GM21360 (cell line): ENCODE data around the gene TEX19.

Experiments used
- ATAC-seq: cut with Tn5 transposase; IDR thresholded peaks from one replicate; pipeline ENCODE4 v1.9.1; 2021; ENCODE audit warnings: mild to moderate bottlenecking, moderate library complexity; ENCODE audit not compliant: unreplicated experiment

Gene TEX19

GRCh38 chr17:82321947-82322466 is 37.0 kb upstream of the TEX19 start:
- ATAC-seq = no peak

- no peak for ATAC-seq
Observed at GRCh38 chr17:82322526-82323453, 36.3 kb upstream of the TEX19 start.

- no peak for ATAC-seq
Observed at GRCh38 chr17:82323514-82324234, 35.4 kb upstream of the TEX19 start.

- ATAC-seq = no peak
Observed at GRCh38 chr17:82324566-82325285, 34.3 kb upstream of the TEX19 start.

GRCh38 chr17:82325286-82326180 is 33.5 kb upstream of the TEX19 start:
- ATAC-seq = no peak

- ATAC-seq = no peak
Observed at GRCh38 chr17:82327289-82327688, 31.8 kb upstream of the TEX19 start.

GRCh38 chr17:82327757-82328140 is 31.3 kb upstream of the TEX19 start:
- no peak for ATAC-seq

GRCh38 chr17:82328141-82328993 is 30.7 kb upstream of the TEX19 start:
- no peak for ATAC-seq

- no peak for ATAC-seq
Observed at GRCh38 chr17:82328994-82329507, 30.0 kb upstream of the TEX19 start.

GRCh38 chr17:82329683-82330321 is 29.2 kb upstream of the TEX19 start:
- no peak for ATAC-seq

- no peak for ATAC-seq
Observed at GRCh38 chr17:82330322-82331239, 28.5 kb upstream of the TEX19 start.

- ATAC-seq = no peak
Observed at GRCh38 chr17:82331345-82331939, 27.6 kb upstream of the TEX19 start.

- no peak for ATAC-seq
Observed at GRCh38 chr17:82332669-82333278, 26.3 kb upstream of the TEX19 start.

GRCh38 chr17:82333279-82334171 is 25.5 kb upstream of the TEX19 start, which contains the start of gene SECTM1:
SECTM1 (minus strand) TSS chr17:82333766; CDS start chr17:82327240, 6,526 bp downstream.
- ATAC-seq = no peak

GRCh38 chr17:82334204-82334621 is 24.8 kb upstream of the TEX19 start:
- ATAC-seq = no peak
